Measurements from ENCODE around the gene GRIA1.

GRIA1 gene

DNA sequence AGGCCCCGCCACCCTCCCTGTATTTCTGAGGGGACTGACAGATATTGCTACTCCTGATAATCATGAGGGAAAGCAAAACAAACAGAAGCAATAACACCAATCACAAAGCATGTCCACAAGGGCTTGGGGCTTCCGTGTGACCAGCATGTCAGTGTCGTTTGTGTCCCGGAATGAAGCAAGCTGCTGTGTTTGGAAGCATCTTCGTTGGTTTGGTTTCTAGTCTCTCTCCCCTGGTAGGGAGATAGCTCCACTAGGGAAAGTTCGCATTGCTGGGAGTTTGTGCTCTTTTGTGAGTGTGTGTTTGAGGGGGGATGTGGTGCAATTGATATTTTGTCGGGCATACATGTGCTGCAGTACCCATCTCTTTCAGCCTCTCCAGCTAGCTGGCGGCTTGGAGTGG, 1.4 kb downstream of the GRIA1 start:
- H3K4me1 ChIP-seq (ENCODE audit: control insufficient read depth, insufficient read depth, low read length, poor library complexity, severe bottlenecking), result no peaks in the 10 kb centered on the region
- no peak for DNase-seq
- H3K9me3 ChIP-seq (ENCODE audit: control insufficient read depth, low read length), result no peaks in the 10 kb centered on the region
- no peak overlapping the region for H3K27ac ChIP-seq (ENCODE audit: insufficient read depth, low read length, poor library complexity, severe bottlenecking)
- H3K4me3 ChIP-seq (ENCODE audit: insufficient read depth, low read depth, low read length, poor library complexity, severe bottlenecking), result no peak overlapping the region
- no peaks in the 10 kb centered on the region for H3K36me3 ChIP-seq (ENCODE audit: control insufficient read depth, insufficient read depth, low read length)
- peaks cover 2% of the 10 kb centered on the region for H3K27me3 ChIP-seq (replicated peaks; ENCODE audit: control insufficient read depth, insufficient read depth, low read length, poor library complexity, severe bottlenecking)

DNA sequence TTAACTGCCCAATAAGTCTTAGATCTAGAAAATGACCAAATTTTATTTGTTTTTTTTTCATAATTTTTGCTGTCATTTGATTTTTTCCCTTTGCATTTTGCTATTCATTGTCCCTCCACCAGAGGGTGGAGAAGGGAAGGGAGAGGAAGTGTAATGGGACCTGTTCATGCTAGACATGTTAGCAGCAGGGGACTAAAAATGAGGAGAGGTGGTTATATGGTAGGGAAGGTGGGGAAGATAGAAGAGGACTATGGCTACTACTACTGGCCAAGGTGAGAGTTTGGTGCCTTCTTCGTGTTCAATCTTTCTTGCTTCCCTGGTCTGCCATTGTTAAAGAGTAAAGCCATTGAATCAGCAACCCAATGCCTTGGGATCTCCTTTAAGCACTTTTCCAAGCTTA, 6.4 kb downstream of the GRIA1 start:
- no peaks in the 10 kb centered on the region for H3K4me1 ChIP-seq (ENCODE audit: control insufficient read depth, insufficient read depth, low read length, poor library complexity, severe bottlenecking)
- no peaks in the 10 kb centered on the region for H3K9me3 ChIP-seq (ENCODE audit: control insufficient read depth, low read length)
- no peak for DNase-seq

DNA sequence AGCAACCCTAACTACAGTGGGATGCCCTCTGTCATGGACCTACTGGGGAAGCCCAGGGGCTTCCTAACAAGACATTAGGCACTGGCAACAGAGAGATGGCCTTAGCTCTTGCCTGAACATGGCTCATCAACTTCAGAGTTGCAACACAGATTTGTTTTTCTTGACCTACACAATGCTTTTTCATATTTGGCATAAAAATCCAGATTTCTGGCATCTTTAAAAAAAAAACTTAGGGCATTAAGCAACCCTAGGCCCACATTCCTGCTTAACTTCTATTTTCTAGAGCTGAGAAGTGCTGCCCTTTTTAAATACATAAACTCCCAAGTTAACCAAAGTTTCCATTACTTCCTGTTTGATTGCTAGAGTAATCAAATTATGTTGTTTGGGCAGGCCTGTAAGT, 8.0 kb downstream of the GRIA1 start:
- no peaks in the 10 kb centered on the region for H3K4me1 ChIP-seq (ENCODE audit: control insufficient read depth, insufficient read depth, low read length, poor library complexity, severe bottlenecking)
- H3K27ac ChIP-seq (ENCODE audit: insufficient read depth, low read length, poor library complexity, severe bottlenecking), result no peak overlapping the region
- H3K27me3 ChIP-seq (replicated peaks; ENCODE audit: control insufficient read depth, insufficient read depth, low read length, poor library complexity, severe bottlenecking), result peaks cover 2% of the 10 kb centered on the region

More for the DNA sequence above, 6.4 kb downstream of the GRIA1 start:
- Histone ChIP-seq H3K4me3 (ENCODE audit: insufficient read depth, low read depth, low read length, poor library complexity, severe bottlenecking) (no peak overlapping the region), H3K27ac (ENCODE audit: insufficient read depth, low read length, poor library complexity, severe bottlenecking) (no peak overlapping the region), H3K36me3 (ENCODE audit: control insufficient read depth, insufficient read depth, low read length) (no peaks in the 10 kb centered on the region), H3K27me3 (replicated peaks; ENCODE audit: control insufficient read depth, insufficient read depth, low read length, poor library complexity, severe bottlenecking) (peaks cover 2% of the 10 kb centered on the region)

DNA sequence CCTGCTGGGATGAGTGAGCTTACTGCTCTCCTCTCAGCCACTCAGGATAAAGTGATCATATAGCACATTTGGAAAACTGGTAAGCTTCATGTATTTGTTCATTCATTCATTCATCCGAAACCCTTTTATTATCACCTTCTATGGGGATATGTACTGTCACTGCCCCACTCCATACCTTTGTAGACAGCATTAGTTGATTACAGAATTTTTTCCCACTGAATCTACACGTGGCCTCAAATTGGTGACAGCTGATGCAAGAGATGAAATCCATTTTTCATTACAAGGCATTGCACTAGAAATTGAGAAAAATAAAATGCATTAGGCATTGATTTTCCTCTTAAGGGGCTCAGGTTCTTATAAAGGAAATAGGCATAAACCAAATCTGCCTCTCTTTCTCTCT, 9.7 kb downstream of the GRIA1 start:
- Histone ChIP-seq H3K9me3 (ENCODE audit: control insufficient read depth, low read length) (no peaks in the 10 kb centered on the region), H3K4me1 (ENCODE audit: control insufficient read depth, insufficient read depth, low read length, poor library complexity, severe bottlenecking) (no peaks in the 10 kb centered on the region), H3K36me3 (ENCODE audit: control insufficient read depth, insufficient read depth, low read length) (no peaks in the 10 kb centered on the region), H3K4me3 (ENCODE audit: insufficient read depth, low read depth, low read length, poor library complexity, severe bottlenecking) (no peak overlapping the region), H3K27ac (ENCODE audit: insufficient read depth, low read length, poor library complexity, severe bottlenecking) (no peak overlapping the region), H3K27me3 (replicated peaks; ENCODE audit: control insufficient read depth, insufficient read depth, low read length, poor library complexity, severe bottlenecking) (no peaks in the 10 kb centered on the region)
- DNase-seq, result no peak

More for the DNA sequence above, 8.0 kb downstream of the GRIA1 start:
- H3K4me3 ChIP-seq (ENCODE audit: insufficient read depth, low read depth, low read length, poor library complexity, severe bottlenecking), result no peak overlapping the region
- DNase-seq, result no peak
- H3K36me3 ChIP-seq (ENCODE audit: control insufficient read depth, insufficient read depth, low read length), result no peaks in the 10 kb centered on the region
- H3K9me3 ChIP-seq (ENCODE audit: control insufficient read depth, low read length), result no peaks in the 10 kb centered on the region

DNA sequence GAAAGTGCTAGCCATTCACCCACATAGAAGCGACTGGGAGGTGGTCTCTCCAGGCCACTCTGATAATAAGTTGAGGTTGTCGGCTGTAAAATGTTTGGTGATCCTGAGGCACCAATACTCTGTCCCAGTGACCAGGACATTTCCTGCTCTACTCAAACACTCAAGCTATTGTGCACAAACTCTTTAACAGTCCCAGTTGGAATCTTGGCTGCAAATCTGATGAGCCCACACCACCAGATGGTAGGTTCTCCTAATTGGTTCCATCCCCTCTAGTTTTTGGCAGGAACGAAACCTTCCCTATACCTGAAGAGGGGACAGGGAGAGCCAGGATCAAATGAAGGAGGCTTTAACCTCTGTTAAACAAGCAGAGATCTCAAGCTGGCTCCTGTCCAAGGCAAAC, 14.3 kb downstream of the GRIA1 start:
- no peaks in the 10 kb centered on the region for H3K36me3 ChIP-seq (ENCODE audit: control insufficient read depth, insufficient read depth, low read length)
- no peak overlapping the region for H3K4me3 ChIP-seq (ENCODE audit: insufficient read depth, low read depth, low read length, poor library complexity, severe bottlenecking)
- no peaks in the 10 kb centered on the region for H3K4me1 ChIP-seq (ENCODE audit: control insufficient read depth, insufficient read depth, low read length, poor library complexity, severe bottlenecking)
- no peaks in the 10 kb centered on the region for H3K27me3 ChIP-seq (replicated peaks; ENCODE audit: control insufficient read depth, insufficient read depth, low read length, poor library complexity, severe bottlenecking)
- H3K9me3 ChIP-seq (ENCODE audit: control insufficient read depth, low read length), result no peaks in the 10 kb centered on the region
- DNase-seq, result no peak
- no peak overlapping the region for H3K27ac ChIP-seq (ENCODE audit: insufficient read depth, low read length, poor library complexity, severe bottlenecking)

DNA sequence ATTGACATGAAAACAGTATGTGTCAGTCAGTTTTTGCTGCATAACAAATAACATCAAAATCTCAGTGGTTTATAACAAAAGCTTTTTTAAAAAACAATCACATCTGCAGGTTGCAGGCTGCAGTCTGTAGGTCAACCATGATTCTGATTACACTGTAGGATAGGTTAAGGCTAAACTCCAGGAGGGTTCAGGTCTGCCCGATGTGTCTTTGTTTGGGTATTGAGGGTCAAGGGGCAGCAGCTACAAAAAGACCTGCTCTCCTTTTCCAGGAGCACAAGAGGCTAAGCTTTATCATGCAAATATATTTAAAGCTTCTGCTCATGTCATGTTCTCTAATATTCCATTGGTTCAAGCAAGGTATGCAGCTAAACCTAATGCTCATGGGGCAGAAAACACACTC, 18.2 kb downstream of the GRIA1 start:
- H3K27ac ChIP-seq (ENCODE audit: insufficient read depth, low read length, poor library complexity, severe bottlenecking), result no peak overlapping the region
- no peak overlapping the region for H3K4me3 ChIP-seq (ENCODE audit: insufficient read depth, low read depth, low read length, poor library complexity, severe bottlenecking)
- no peaks in the 10 kb centered on the region for H3K9me3 ChIP-seq (ENCODE audit: control insufficient read depth, low read length)
- no peaks in the 10 kb centered on the region for H3K27me3 ChIP-seq (replicated peaks; ENCODE audit: control insufficient read depth, insufficient read depth, low read length, poor library complexity, severe bottlenecking)
- no peak for DNase-seq
- H3K36me3 ChIP-seq (ENCODE audit: control insufficient read depth, insufficient read depth, low read length), result no peaks in the 10 kb centered on the region
- H3K4me1 ChIP-seq (ENCODE audit: control insufficient read depth, insufficient read depth, low read length, poor library complexity, severe bottlenecking), result no peaks in the 10 kb centered on the region

DNA sequence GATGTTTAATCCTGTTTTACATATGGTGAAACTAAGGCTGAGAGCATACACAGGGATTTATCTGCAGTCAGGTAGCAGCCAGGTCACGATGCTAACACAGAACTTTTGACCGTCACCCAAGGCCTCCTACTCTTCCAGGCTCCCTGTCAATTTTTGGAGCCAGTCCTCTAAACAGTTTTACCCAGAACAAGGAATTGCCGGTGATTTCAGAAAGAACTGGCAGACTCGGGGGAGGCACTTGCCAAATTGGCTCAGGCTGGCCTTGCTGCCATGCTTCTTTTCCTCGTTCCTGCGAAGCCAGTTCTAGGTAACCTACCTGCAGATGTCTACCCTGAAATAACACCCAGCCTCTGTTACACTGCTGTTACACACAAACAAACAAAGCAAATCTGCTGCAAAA, 21.2 kb downstream of the GRIA1 start:
- Histone ChIP-seq H3K4me1 (ENCODE audit: control insufficient read depth, insufficient read depth, low read length, poor library complexity, severe bottlenecking) (no peaks in the 10 kb centered on the region), H3K9me3 (ENCODE audit: control insufficient read depth, low read length) (no peaks in the 10 kb centered on the region), H3K27me3 (replicated peaks; ENCODE audit: control insufficient read depth, insufficient read depth, low read length, poor library complexity, severe bottlenecking) (no peaks in the 10 kb centered on the region), H3K27ac (ENCODE audit: insufficient read depth, low read length, poor library complexity, severe bottlenecking) (no peak overlapping the region), H3K4me3 (ENCODE audit: insufficient read depth, low read depth, low read length, poor library complexity, severe bottlenecking) (no peak overlapping the region), H3K36me3 (ENCODE audit: control insufficient read depth, insufficient read depth, low read length) (no peaks in the 10 kb centered on the region)
- DNase-seq, result no peak

DNA sequence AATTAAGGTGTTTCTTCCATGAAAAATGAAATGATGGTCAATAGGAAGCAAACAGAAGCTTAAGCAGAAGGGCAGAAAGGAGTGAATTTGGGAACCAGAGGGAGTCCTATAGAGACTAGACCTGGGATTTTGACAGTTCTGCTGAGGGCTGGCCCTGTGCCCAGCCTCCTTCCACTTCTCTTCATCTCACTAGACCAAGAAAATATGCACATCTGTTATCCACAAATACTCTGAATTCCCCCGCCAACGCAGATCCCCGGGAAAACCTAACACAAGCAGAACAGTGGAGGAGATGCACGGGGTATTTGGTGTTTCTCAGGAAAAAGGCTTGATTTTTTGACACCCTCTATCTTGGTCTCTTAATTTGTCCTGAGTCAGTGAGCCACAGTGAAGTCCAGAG, 22.7 kb downstream of the GRIA1 start:
- H3K9me3 ChIP-seq (ENCODE audit: control insufficient read depth, low read length), result no peaks in the 10 kb centered on the region
- H3K36me3 ChIP-seq (ENCODE audit: control insufficient read depth, insufficient read depth, low read length), result no peaks in the 10 kb centered on the region
- no peak overlapping the region for H3K27ac ChIP-seq (ENCODE audit: insufficient read depth, low read length, poor library complexity, severe bottlenecking)
- no peak for DNase-seq
- no peak overlapping the region for H3K4me3 ChIP-seq (ENCODE audit: insufficient read depth, low read depth, low read length, poor library complexity, severe bottlenecking)
- H3K4me1 ChIP-seq (ENCODE audit: control insufficient read depth, insufficient read depth, low read length, poor library complexity, severe bottlenecking), result no peaks in the 10 kb centered on the region
- no peaks in the 10 kb centered on the region for H3K27me3 ChIP-seq (replicated peaks; ENCODE audit: control insufficient read depth, insufficient read depth, low read length, poor library complexity, severe bottlenecking)

DNA sequence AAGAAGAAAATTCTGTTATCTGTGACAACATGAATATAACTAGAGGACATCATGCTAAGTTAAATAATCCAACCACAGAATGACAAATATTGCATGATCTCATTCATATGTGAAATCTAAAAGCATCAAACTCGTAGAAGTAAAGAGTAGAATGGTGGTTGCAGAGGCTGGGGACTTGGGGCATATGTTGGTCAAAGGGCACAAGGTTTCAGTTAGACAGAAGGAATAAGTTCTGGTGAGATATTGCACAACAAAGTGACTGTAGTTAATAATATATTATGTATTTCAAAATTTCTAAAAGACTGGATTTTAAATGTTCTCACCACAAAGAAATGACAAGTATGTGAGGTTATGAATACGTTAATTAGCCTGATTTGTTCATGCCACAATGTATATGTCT, 24.8 kb downstream of the GRIA1 start:
- no peaks in the 10 kb centered on the region for H3K4me1 ChIP-seq (ENCODE audit: control insufficient read depth, insufficient read depth, low read length, poor library complexity, severe bottlenecking)
- no peaks in the 10 kb centered on the region for H3K27me3 ChIP-seq (replicated peaks; ENCODE audit: control insufficient read depth, insufficient read depth, low read length, poor library complexity, severe bottlenecking)
- no peaks in the 10 kb centered on the region for H3K36me3 ChIP-seq (ENCODE audit: control insufficient read depth, insufficient read depth, low read length)
- H3K9me3 ChIP-seq (ENCODE audit: control insufficient read depth, low read length), result no peaks in the 10 kb centered on the region
- no peak overlapping the region for H3K27ac ChIP-seq (ENCODE audit: insufficient read depth, low read length, poor library complexity, severe bottlenecking)
- no peak for DNase-seq
- no peak overlapping the region for H3K4me3 ChIP-seq (ENCODE audit: insufficient read depth, low read depth, low read length, poor library complexity, severe bottlenecking)

DNA sequence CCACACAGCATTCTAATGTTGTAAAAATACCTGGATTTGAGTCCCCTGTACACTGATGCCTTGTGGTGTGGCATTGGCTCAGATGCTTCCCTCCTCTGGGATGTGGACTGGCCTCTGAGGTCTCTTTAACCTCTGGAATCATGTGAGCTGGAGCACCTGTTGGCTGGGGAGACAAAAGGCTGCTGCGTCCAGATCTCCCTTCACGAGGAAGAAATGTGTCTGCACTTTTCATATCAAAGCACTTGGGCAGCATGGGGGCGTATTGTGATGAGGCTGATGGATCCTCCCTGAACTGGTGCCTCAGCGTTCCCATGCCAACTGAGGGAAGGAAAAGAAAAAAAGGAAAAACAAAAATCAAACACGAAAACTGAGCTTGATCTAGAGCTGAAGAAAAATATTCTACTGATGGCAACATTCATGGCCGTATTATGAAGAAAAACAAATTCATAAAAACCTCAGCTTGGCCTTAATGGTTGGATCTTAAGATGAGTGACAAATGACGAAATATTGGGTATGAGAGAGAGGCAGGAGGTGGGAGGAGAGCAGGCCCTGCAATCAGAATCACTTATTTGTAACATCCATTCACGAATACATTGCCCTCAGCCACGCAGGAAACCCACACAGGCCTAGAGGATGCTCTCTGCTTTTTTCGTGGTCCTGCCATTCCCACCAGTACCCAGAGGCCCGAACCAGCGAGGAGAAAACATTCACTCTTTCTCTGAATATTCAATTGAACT, 26.2 kb downstream of the GRIA1 start:
- Histone ChIP-seq H3K4me3 (ENCODE audit: insufficient read depth, low read depth, low read length, poor library complexity, severe bottlenecking) (no peak overlapping the region), H3K27ac (ENCODE audit: insufficient read depth, low read length, poor library complexity, severe bottlenecking) (no peak overlapping the region), H3K36me3 (ENCODE audit: control insufficient read depth, insufficient read depth, low read length) (no peaks in the 10 kb centered on the region), H3K27me3 (replicated peaks; ENCODE audit: control insufficient read depth, insufficient read depth, low read length, poor library complexity, severe bottlenecking) (no peaks in the 10 kb centered on the region), H3K4me1 (ENCODE audit: control insufficient read depth, insufficient read depth, low read length, poor library complexity, severe bottlenecking) (no peaks in the 10 kb centered on the region), H3K9me3 (ENCODE audit: control insufficient read depth, low read length) (no peaks in the 10 kb centered on the region)
- no peak for DNase-seq
